HepG2 (cell line): ENCODE results near the gene PSRC1. TPM values are rescaled to one million over a fixed set of nuclear protein-coding genes. Genes with fewer than 3 reads are reported as not detected.

ENCODE experiments used
- ATAC-seq: fragments of 200-7000 bp; cut with Tn5 transposase; 3 replicates; pipeline ENCODE4 v1.9.1; 2020; ENCODE audit warnings: mild to moderate bottlenecking, moderate library complexity
- BruUV-seq: library from RNA; stranded (reverse); fragments of 400-500 nt; replicated peaks from 2 replicates; lab custom pipeline; 2021; lab: Mats Ljungman, UMichigan
- CTCF ChIA-PET: fragments of 300-600 bp; formaldehyde crosslinking; extraction: SDS; loops from one replicate; lab custom pipeline; 2021; ENCODE audit warnings: low total read pairs, inconsistent platforms, low intra/inter-chr PET ratio; lab: Yijun Ruan, JAX
- POLR2A ChIA-PET: fragments of 350-600 bp; sonication (Branson Sonifier 250); formaldehyde crosslinking; loops from one replicate; lab custom pipeline; 2020; ENCODE audit warnings: antibody characterized with exemption, inconsistent platforms; lab: Yijun Ruan, JAX
- DNase-seq: peaks from one replicate; pipeline ENCODE4 v3.0.0-alpha.2; 2015; ENCODE audit warnings: low spot score
- FAIRE-seq: peaks from 3 replicates; lab custom pipeline; 2011; peaks lifted over from hg19 to GRCh38; lab: Jason Lieb, UNC
- H2AFZ ChIP-seq: one replicate; pipeline ENCODE4 v1.6.1; 2011; ENCODE audit warnings: low read length, inconsistent platforms
- H3K27ac ChIP-seq: fragments of 300-600 bp; 3 replicates; pipeline ENCODE4 v1.8.0; 2011; ENCODE audit warnings: mixed run types, mild to moderate bottlenecking, mixed read lengths, low read length, inconsistent platforms; ENCODE audit not compliant: insufficient read depth; ENCODE audit errors: extremely low read length
- H3K27me3 ChIP-seq, 2 experiments: fragments of 200-600 bp in 1 of 2; 2 replicates in 1 of 2; 3 replicates in 1 of 2; pipeline versions ENCODE4 v1.6.0 to v1.8.0; 2011; ENCODE audit warnings: low read length in 2 of 2, mild to moderate bottlenecking in 2 of 2, moderate library complexity in 2 of 2, inconsistent platforms in 1 of 2; ENCODE audit not compliant: insufficient read depth in 2 of 2, control insufficient read depth in 1 of 2
- H3K36me3 ChIP-seq, 2 experiments: fragments of 200-600 bp in 1 of 2; replicated peaks in 1 of 2; 2 replicates in 1 of 2; 3 replicates in 1 of 2; pipeline versions ENCODE4 v1.5.1 to v1.8.0; 2011; ENCODE audit warnings: low read length in 2 of 2, inconsistent platforms in 1 of 2; ENCODE audit not compliant: insufficient read depth in 2 of 2, control insufficient read depth in 1 of 2
- H3K4me1 ChIP-seq: 2 replicates; pipeline ENCODE4 v1.5.1; 2012; ENCODE audit warnings: low read length, inconsistent platforms; ENCODE audit not compliant: insufficient read depth
- H3K4me2 ChIP-seq: 2 replicates; pipeline ENCODE4 v1.6.0; 2011; ENCODE audit warnings: low read depth, low read length, inconsistent platforms
- H3K4me3 ChIP-seq, 3 experiments: fragments of 200-600 bp in 1 of 3; sonication (generic), shearing (Covaris generic) in 1 of 3; replicated peaks in 1 of 3; 2 replicates each; pipeline ENCODE4 v1.5.1; 2011 to 2016; ENCODE audit warnings: low read length in 3 of 3, inconsistent platforms in 2 of 3, low read depth in 2 of 3, mild to moderate bottlenecking in 2 of 3, control low read depth in 1 of 3, mixed read lengths in 1 of 3; ENCODE audit not compliant: insufficient read depth in 1 of 3
- H3K79me2 ChIP-seq: one replicate; pipeline ENCODE4 v1.6.1; 2011; ENCODE audit warnings: low read length, inconsistent platforms; ENCODE audit not compliant: insufficient read depth
- H3K9ac ChIP-seq: 2 replicates; pipeline ENCODE4 v1.6.0; 2011; ENCODE audit warnings: mild to moderate bottlenecking, low read depth, low read length, inconsistent platforms; ENCODE audit not compliant: insufficient read depth
- H3K9me3 ChIP-seq: 2 replicates; pipeline ENCODE4 v1.5.1; 2012; ENCODE audit warnings: mild to moderate bottlenecking, low read length
- H4K20me1 ChIP-seq: 2 replicates; pipeline ENCODE4 v1.6.0; 2011; ENCODE audit warnings: inconsistent platforms, mild to moderate bottlenecking, low read length, moderate library complexity; ENCODE audit not compliant: insufficient read depth
- BRCA1 ChIP-seq: sonication (generic); formaldehyde crosslinking; IDR thresholded peaks from 2 replicates; pipeline ENCODE4 v1.4.0; 2020; ENCODE audit warnings: missing genetic modification reagents
- DPF2 ChIP-seq: sonication (generic); formaldehyde crosslinking; IDR thresholded peaks from 2 replicates; pipeline ENCODE4 v1.4.0; 2020; ENCODE audit warnings: mild to moderate bottlenecking, low read depth, missing genetic modification reagents, borderline replicate concordance
- EP300 ChIP-seq, 3 experiments: sonication (generic) in 1 of 3; formaldehyde crosslinking in 1 of 3; IDR thresholded peaks; 2 replicates each; pipeline versions ENCODE4 v1.5.1 to v1.6.1; 2011 to 2020; ENCODE audit warnings: low read depth in 2 of 3, low read length in 2 of 3, borderline replicate concordance in 1 of 3, improper control_type of control experiment in 1 of 3, mild to moderate bottlenecking in 1 of 3, missing genetic modification reagents in 1 of 3, moderate library complexity in 1 of 3
- ERF ChIP-seq: IDR thresholded peaks from 2 replicates; pipeline ENCODE4 v1.6.1; 2018; ENCODE audit warnings: missing biosample characterization, missing genetic modification reagents
- GPN1 ChIP-seq: sonication (generic); formaldehyde crosslinking; IDR thresholded peaks from 2 replicates; pipeline ENCODE4 v1.5.1; 2020; ENCODE audit warnings: missing genetic modification reagents, borderline replicate concordance
- IKZF1 ChIP-seq: fragments of 450-650 bp; IDR thresholded peaks from 2 replicates; pipeline ENCODE4 v1.7.1; 2016
- IRX3 ChIP-seq: sonication (generic); formaldehyde crosslinking; IDR thresholded peaks from 2 replicates; pipeline ENCODE4 v1.8.1; 2023; ENCODE audit warnings: mild to moderate bottlenecking, low read depth, missing genetic modification reagents, borderline replicate concordance
- MED8 ChIP-seq: sonication (generic); formaldehyde crosslinking; IDR thresholded peaks from 2 replicates; pipeline ENCODE4 v1.8.1; 2023; ENCODE audit warnings: mild to moderate bottlenecking, missing genetic modification reagents; ENCODE audit not compliant: insufficient replicate concordance
- RERE ChIP-seq: IDR thresholded peaks from 2 replicates; pipeline ENCODE4 v1.6.1; 2016; ENCODE audit warnings: low read depth, missing genetic modification reagents, missing compliant biosample characterization
- U2AF1 ChIP-seq: fragments of 200-400 bp; formaldehyde crosslinking; optimal IDR thresholded peaks from 2 replicates; pipeline ENCODE3; 2017; ENCODE audit warnings: mild to moderate bottlenecking, low read depth, low read length
- ZFP36 ChIP-seq: fragments of 150-350 bp; IDR thresholded peaks from 2 replicates; pipeline ENCODE4 v1.6.1; 2018; ENCODE audit warnings: borderline replicate concordance, low read length, low read depth; ENCODE audit not compliant: partially characterized antibody
- ZNF280D ChIP-seq: sonication (generic); formaldehyde crosslinking; IDR thresholded peaks from 2 replicates; pipeline ENCODE4 v1.5.1; 2020; ENCODE audit warnings: mild to moderate bottlenecking, missing genetic modification reagents
- ZNF451 ChIP-seq: sonication (generic); formaldehyde crosslinking; IDR thresholded peaks from 2 replicates; pipeline ENCODE4 v1.5.0; 2020; ENCODE audit warnings: mild to moderate bottlenecking, missing genetic modification reagents
- ZNF563 ChIP-seq: sonication (generic); formaldehyde crosslinking; IDR thresholded peaks from 2 replicates; pipeline ENCODE4 v1.8.0; 2022; ENCODE audit warnings: mild to moderate bottlenecking, moderate library complexity, missing genetic modification reagents
- ZNF784 ChIP-seq: sonication (generic); formaldehyde crosslinking; IDR thresholded peaks from 2 replicates; pipeline ENCODE4 v1.5.1; 2020; ENCODE audit warnings: missing genetic modification reagents, mild to moderate bottlenecking, borderline replicate concordance
- WGBS: methylation state at CpG from one replicate; pipeline ENCODE4 v1.1.6; 2017; ENCODE audit warnings: low lambda C conversion rate; 5-methylcytosine and 5-hydroxymethylcytosine counted together
- in situ Hi-C: cut with HindIII; loops from 2 replicates; pipeline ENCODE4 v1.10.0; 2017; ENCODE audit warnings: low pct_unique_long_range_greater_than_20kb; ENCODE audit not compliant: extremely low pct_ligation_motif_present
- intact Hi-C: fragments of 100-400 bp; cut with micrococcal nuclease; formaldehyde crosslinking; loops from one replicate; pipeline ENCODE4 v1.10.0; 2022; ENCODE audit not compliant: unreplicated experiment
- polyA plus RNA-seq, 8 experiments: library from polyadenylated mRNA; depleted of rRNA in 3 of 8; stranded (reverse) in 7 of 8; unstranded in 1 of 8; fragments of >200 nt; fragmentation: Illumina TruSeq in 4 of 8; extraction: Trizol in 4 of 8; gene quantifications; 2 replicates each; pipeline versions ENCODE4 v1.2.1 to v1.2.3, GENCODE V29; 2011 to 2016; ENCODE audit warnings: low read depth in 4 of 8, missing spikeins in 1 of 8, mixed read lengths in 1 of 8; ENCODE audit not compliant: insufficient read depth in 1 of 8
- total RNA-seq, 5 experiments: library from RNA; depleted of rRNA; stranded (reverse); fragments of >200 nt; fragmentation: Illumina TruSeq; extraction: Trizol; gene quantifications; 2 replicates each; pipeline ENCODE4 v1.2.3, GENCODE V29; 2016; ENCODE audit warnings: low read depth in 1 of 5

PSRC1 gene
- total and polyA plus RNA-seq, 2 of the 13 experiments (the other 11 are each of a cell fraction or from before 2014, with no cell fraction given), result 28.6 to 30.3 TPM

GRCh38 chr1:109296782-109297181 lies 13.8 kb upstream of the PSRC1 start:
- Histone ChIP-seq H3K9me3 (no peaks in the 10 kb centered on the region), H3K4me3 (no peak overlapping the region), H2AFZ (no peak overlapping the region), H3K9ac (no peak overlapping the region), H4K20me1 (no peaks in the 10 kb centered on the region), H3K36me3 (no peaks in the 10 kb centered on the region), H3K27me3 (no peaks in the 10 kb centered on the region), H3K27ac (no peak overlapping the region), H3K4me1 (peaks cover 44% of the 10 kb centered on the region), H3K4me2 (no peak overlapping the region), H3K79me2 (no peaks in the 10 kb centered on the region)
- DNase-seq (no peak), ATAC-seq (no peak), FAIRE-seq (no peak)
- ChIA-PET POLR2A (interaction anchor here (1.2 to 3.5 kb wide), 4 partner anchors 10 to 101 kb away, joined by 3 to 15 read pairs (median 4); partner anchors contain the start of genes MYBPHL, PSRC1 and SORT1), CTCF (no interaction called here)
- in situ Hi-C loops, result no loop called here
- intact Hi-C loops, result no loop called here
- 99% methylated on average over 12 of the region's 16 CpGs for WGBS
- no TSS peak for BruUV-seq
- TF ChIP-seq IKZF1 (no peak), ZFP36 (no peak), ZNF280D (no peak), ZNF563 (CRISPR knock-in tag) (no peak), GPN1 (CRISPR knock-in tag) (no peak), IRX3 (CRISPR knock-in tag) (no peak), MED8 (no peak), ERF (CRISPR knock-in tag) (no peak), BRCA1 (CRISPR knock-in tag) (no peak), ZNF451 (CRISPR knock-in tag) (no peak), RERE (no peak), ZNF784 (no peak), U2AF1 (no peak), EP300 (IDR thresholded peaks at IDR 0.05; ENCODE audit: low read depth in 2 of 2, low read length in 2 of 2) (no peak), EP300 (CRISPR knock-in tag; IDR thresholded peaks at IDR 0.05; ENCODE audit: borderline replicate concordance) (no peak), DPF2 (CRISPR knock-in tag) (no peak)
